ENCODE data around the gene MAP3K3.

Gene MAP3K3

GRCh38 chr17:63693411-63694113 is 71.3 kb downstream of the MAP3K3 start:
- no peak for DNase-seq (ENCODE audit: low read depth)

- no peak for DNase-seq (ENCODE audit: low read depth)
Measured at GRCh38 chr17:63694229-63694949, 72.2 kb downstream of the MAP3K3 start.

GRCh38 chr17:63694950-63695773 is 72.9 kb downstream of the MAP3K3 start:
- no peak for DNase-seq (ENCODE audit: low read depth)

DNA sequence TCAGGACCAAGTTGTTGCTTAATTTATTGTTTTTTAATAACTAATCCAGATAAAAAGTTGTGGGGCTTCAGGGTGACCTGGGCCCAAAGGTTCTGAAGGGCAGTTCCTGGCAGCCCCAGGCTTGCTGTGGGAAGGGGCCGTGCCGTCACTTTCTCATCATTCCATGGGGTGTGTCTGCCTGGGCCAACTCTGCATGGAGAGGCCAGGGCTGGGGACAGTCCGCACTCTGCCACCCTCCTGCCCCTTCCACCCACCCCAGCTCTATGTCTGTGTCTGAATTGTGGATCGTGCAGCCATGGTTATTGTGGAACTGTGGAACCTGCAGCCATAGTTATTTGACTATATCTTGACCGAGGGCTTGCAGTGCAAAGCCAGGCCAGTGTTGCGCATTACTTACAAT is 73.7 kb downstream of the MAP3K3 start:
- DNase-seq (ENCODE audit: low read depth), result no peak

DNA sequence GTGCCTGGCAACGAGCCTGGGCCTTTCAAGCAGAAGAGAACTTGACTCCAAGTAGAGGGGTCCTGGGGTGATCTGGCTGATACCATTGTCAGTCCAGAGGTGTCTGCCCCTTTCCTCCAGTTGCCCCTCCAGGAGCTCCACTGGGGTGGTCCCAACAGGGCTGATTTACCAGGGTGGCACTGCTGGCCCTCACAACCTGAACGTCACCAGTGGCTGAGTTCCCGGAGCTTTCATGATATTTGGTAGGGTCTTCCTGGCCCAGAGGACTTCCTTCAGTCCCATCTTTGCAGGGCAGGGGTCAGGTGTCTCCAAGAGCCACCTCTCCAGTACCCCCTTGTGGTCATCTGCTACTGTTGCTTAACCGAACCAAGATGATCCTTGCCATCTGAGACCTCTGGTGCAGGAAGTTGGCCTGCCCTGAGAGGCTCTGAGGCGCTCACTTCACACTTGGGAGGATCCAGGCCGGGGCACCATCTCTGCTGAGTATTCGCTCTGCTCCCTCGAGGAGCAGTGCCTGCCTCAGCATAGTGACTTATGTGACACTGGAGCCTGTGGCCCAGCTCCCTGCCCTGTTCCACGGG is 74.3 kb downstream of the MAP3K3 start:
- no peak for DNase-seq (ENCODE audit: low read depth)

- DNase-seq (ENCODE audit: low read depth), result peak; percentile 57
Measured at GRCh38 chr17:63697341-63698286, 75.4 kb downstream of the MAP3K3 start.

GRCh38 chr17:63698381-63698885 is 76.2 kb downstream of the MAP3K3 start:
- no peak for DNase-seq (ENCODE audit: low read depth)

GRCh38 chr17:63698886-63699637 is 76.8 kb downstream of the MAP3K3 start:
- DNase-seq (ENCODE audit: low read depth), result peak; percentile 77

GRCh38 chr17:63699638-63700527 is 77.7 kb downstream of the MAP3K3 start, which contains the start of gene LIMD2:
Gene LIMD2, minus strand, starts transcription at chr17:63700125. Its CDS starts 827 bp downstream, at chr17:63699298.
- DNase-seq (ENCODE audit: low read depth), result peak; percentile 77

GRCh38 chr17:63700528-63701455 is 78.6 kb downstream of the MAP3K3 start:
- no peak for DNase-seq (ENCODE audit: low read depth)

DNA sequence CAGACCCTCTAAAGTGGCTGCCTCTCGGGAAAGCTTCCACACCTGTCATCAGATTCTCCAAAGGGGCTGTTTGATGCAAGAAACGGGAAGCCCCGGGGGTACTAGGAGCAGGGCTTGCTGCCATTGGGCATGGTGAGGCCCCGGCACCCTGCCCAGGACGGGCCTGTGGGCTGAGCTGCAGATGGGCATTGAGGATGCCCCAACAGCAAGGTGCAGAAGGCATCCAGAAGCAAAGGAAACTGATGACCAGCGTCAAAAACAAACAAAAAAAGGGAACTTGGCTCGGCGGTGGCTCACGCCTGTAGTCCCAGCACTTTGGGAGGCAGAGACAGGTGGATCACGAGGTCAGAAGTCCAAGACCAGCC is 79.2 kb downstream of the MAP3K3 start:
- DNase-seq (ENCODE audit: low read depth), result no peak

DNA sequence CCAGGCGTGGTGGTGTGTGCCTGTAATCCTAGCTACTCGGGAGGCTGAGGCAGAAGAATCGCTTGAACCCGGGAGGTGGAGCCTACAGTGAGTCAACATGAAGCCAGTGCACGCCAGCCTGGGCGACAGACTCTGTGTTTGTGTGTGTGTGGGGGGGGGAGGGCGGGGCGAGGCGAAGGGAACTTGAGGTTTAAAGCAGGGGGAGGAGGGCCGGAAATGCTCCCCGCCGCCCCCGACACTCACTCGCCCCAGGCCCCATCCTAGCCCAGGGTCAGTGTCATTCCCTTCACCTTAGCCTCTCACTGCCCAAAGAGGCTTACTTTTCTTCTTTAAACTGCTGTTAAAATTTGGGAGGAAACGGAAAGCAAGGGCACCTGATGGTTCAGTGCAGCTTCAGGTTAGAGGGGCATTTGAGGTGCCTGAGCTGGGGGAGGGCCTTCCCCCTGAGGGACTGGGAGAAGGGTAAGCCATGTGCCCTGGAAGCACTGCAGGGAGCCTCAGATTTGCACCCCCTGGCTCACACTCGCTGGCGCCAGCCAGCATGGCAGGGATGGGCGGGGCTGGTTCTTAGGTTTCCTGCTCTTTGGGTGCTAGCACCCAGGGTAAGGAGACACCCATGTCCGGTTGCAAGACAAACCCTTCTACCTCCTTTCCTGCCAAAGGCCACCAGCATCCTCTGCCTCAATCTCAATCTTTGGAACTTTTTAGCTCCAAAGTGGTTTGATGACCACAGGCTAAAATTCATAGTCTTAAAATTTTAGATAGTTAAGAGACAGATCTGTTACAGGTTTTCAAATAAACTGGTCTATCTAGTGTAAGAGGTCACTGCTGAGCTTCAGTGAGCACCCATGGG is 79.9 kb downstream of the MAP3K3 start:
- DNase-seq (ENCODE audit: low read depth), result peak; percentile 50

DNA sequence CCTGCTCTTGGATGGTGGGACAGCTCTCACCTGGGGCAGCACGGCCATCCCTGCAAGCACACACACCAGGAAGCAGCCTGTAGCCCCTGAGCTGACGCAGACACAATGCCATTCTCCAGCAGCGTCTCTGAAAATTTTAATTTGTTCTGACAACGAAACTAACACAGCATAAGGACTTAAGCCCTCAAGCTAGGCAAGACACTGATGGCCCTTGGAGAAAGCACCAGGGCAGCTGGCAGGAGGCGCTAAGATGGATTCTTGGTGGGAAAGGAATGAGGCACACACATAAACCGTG is 80.5 kb downstream of the MAP3K3 start:
- no peak for DNase-seq (ENCODE audit: low read depth)

- no peak for DNase-seq (ENCODE audit: low read depth)
Measured at GRCh38 chr17:63703029-63703428, 80.8 kb downstream of the MAP3K3 start.

DNA sequence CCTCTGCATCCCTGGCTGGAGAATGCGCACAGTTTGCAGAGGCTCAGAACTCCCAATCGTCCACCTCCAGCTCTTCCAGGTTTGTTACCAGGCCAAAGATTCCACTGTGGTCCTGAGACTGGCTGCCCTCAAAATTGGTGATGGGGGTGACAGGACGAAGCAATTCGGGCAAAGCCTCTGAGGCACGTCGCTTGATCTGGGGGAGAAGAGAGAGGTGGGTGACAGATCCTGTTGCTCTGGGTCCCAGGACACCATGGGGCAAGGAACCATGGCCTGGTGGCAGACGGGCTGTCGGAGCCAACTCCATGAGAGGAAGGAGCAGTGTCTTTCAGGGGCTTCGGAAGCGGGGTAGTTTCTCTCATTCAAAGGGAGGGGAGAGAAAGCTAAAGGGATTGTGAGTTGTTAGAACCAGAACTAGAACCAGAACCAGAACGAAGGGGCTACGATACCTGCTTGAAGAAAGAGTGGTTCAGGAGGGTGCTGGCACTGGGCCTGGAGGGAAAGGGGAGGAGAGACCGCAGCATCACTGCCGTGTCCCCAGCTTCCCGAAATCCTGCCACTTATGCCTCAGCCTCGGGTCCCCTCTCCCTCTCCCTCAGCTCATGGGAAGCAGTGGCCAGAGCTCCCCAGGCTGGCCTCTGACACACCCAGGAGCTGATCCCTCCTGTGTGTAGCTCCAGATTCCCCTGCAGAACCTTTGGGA is 81.5 kb downstream of the MAP3K3 start:
- no peak for DNase-seq (ENCODE audit: low read depth)

GRCh38 chr17:63704259-63704576 is 82.0 kb downstream of the MAP3K3 start:
- no peak for DNase-seq (ENCODE audit: low read depth)

GRCh38 chr17:63704836-63705235 is 82.6 kb downstream of the MAP3K3 start:
- no peak for DNase-seq (ENCODE audit: low read depth)

Measured in stimulated activated CD8-positive, alpha-beta memory T cell treated with anti-CD3 and anti-CD28 coated beads, Interleukin-15, amount 100 ng/mL, for 1 hour (primary cell).